ENCODE data around the gene HOXA7. TPM values are rescaled to one million over a fixed set of nuclear protein-coding genes. Genes with fewer than 3 reads are reported as not detected.

HOXA7 gene
- total RNA-seq, 6 experiments from 2014 or later: 6.2 to 8.2 (median 6.8) TPM

DNA sequence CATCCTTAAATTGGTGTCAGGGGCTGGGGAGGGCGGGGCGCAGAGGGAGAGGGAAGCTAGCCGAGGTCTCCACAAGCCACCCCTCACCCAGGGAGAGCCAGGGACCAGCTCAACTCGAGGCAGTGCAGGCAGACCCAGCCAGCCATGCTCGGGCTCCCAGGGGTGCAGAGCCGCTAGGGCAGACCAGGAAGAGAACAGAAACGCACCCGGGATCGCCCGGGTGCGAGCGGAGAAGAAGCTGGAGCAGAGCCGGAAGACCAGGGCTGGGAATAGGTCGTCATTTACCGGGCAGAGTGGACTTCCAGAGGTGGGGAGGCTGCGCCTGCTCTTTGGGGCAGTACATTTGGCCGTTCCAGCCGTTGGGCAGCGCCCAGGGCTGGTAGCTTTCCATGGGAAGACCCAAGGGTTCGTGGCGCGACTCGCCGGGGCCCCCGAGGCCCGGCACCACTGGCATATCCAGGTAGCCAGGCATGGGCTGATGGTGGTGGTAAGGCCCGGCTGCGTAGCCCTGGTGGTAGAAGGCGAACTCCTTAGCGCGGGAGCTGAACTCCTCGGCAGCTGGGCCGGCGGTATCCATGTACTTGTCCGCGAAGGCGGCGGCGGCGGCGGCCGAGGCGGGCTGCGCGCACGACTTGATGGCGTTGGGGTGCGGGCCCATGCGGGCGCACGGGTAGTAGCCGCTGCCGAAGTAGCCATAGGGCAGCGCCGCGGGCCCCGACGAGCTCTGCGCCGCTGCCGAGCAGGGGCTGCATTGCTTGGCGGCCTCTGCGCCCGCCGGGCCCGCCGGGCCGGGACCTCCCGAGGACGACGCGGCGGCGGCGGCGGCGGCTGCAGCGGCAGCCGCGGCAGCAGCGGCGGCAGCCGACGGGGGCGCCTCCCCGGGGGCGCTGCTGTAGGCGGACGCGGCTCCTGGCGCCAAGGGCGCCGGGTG, 42.7 kb upstream of the HOXA7 start:
- Mint-ChIP-seq H3K4me1 (ENCODE audit: low read depth) (peaks cover 40% of the 10 kb centered on the region), H3K9me3 (no peaks in the 10 kb centered on the region), H3K4me3 (peak overlapping the region; percentile 93), H3K36me3 (ENCODE audit: low read depth) (peaks cover 33% of the 10 kb centered on the region), H3K27ac (peak overlapping the region; percentile 84), H3K27me3 (ENCODE audit: insufficient read depth) (peaks cover 1% of the 10 kb centered on the region)
- no peak for DNase-seq
- TF ChIP-seq, protein P1, sequence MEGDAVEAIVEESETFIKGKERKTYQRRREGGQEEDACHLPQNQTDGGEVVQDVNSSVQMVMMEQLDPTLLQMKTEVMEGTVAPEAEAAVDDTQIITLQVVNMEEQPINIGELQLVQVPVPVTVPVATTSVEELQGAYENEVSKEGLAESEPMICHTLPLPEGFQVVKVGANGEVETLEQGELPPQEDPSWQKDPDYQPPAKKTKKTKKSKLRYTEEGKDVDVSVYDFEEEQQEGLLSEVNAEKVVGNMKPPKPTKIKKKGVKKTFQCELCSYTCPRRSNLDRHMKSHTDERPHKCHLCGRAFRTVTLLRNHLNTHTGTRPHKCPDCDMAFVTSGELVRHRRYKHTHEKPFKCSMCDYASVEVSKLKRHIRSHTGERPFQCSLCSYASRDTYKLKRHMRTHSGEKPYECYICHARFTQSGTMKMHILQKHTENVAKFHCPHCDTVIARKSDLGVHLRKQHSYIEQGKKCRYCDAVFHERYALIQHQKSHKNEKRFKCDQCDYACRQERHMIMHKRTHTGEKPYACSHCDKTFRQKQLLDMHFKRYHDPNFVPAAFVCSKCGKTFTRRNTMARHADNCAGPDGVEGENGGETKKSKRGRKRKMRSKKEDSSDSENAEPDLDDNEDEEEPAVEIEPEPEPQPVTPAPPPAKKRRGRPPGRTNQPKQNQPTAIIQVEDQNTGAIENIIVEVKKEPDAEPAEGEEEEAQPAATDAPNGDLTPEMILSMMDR (IDR thresholded peaks at IDR 0.05): no peak

DNA sequence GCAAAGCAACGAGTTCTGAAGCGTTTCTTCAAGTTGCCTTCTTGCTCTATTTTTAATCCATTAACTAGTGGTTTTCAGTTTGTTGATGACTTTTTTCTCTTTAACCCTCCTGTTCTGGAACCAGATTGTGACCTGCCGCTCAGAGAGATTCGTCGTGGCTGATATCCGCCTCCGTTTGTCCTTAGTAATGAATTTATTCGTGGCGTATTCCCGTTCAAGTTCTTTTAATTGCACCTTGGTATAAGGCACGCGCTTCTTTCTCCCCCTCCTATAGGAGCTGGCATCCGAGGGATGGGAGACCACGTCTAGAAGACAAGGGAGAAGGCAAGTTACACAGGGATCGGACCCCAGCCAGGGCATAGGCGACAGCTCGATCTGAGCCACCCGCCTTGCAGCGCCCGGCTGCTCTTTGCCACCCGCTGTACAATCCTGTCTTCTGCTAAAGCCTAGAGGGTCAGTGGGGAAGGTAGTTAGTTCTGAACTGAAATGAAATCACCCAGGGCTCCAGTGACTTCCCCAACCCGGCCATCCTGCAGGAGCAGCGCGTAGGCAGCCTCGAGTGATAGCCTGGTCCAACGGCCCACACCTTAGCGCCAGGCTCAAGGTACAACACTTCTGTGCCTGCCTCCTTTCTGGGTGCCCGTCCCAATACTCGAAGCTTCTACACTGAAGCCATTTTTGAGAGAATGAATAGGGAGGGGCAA, 41.8 kb upstream of the HOXA7 start:
- H3K9me3 Mint-ChIP-seq: no peaks in the 10 kb centered on the region
- peaks cover 41% of the 10 kb centered on the region for H3K36me3 Mint-ChIP-seq (ENCODE audit: low read depth)
- no peak for DNase-seq
- TF ChIP-seq, protein P1 (IDR thresholded peaks at IDR 0.05): no peak
- H3K27ac Mint-ChIP-seq: peak overlapping the region; percentile 84
- peaks cover 1% of the 10 kb centered on the region; the same call in 1 of the 2 replicates for H3K27me3 Mint-ChIP-seq (ENCODE audit: insufficient read depth)
- H3K4me1 Mint-ChIP-seq (ENCODE audit: low read depth): peaks cover 49% of the 10 kb centered on the region
- peak overlapping the region; percentile 93 for H3K4me3 Mint-ChIP-seq

- no peaks in the 10 kb centered on the region for H3K9me3 Mint-ChIP-seq
These were observed 40.9 kb upstream of the HOXA7 start for GRCh38 chr7:27197137-27198042.

DNA sequence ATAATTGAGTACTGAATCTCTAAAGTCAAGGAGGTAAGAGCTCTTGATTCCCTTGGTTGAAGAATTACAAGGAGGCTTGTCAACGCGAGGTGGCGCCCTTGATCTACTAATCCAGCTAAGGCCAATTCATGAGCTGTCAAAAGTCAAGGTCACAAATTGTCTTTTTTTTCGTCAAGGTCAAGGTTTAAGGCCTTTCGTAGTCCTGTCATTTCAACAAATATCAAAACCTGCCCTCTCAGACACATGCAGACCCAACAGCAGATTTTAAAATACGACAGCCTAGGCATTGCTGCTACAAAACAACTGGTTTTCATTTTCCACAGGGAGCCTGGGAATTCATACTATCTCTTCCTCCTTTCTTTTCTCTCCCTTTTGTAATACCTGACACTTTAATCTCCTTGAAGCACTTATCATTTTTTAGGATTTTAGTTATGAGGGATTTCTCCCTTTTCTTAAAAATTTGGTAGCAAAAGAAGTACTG, 39.9 kb upstream of the HOXA7 start:
- TF ChIP-seq, protein P1 (IDR thresholded peaks at IDR 0.05): peak; percentile 92
- H3K36me3 Mint-ChIP-seq (ENCODE audit: low read depth): peaks cover 51% of the 10 kb centered on the region
- peaks cover 3% of the 10 kb centered on the region for H3K27me3 Mint-ChIP-seq (ENCODE audit: insufficient read depth)
- peaks cover 51% of the 10 kb centered on the region for H3K4me1 Mint-ChIP-seq (ENCODE audit: low read depth)
- DNase-seq: peak; percentile 76
- peak overlapping the region; percentile 93 for H3K4me3 Mint-ChIP-seq
- no peaks in the 10 kb centered on the region for H3K9me3 Mint-ChIP-seq
- H3K27ac Mint-ChIP-seq: peak overlapping the region; percentile 66

More at GRCh38 chr7:27197137-27198042, 40.9 kb upstream of the HOXA7 start:
- Mint-ChIP-seq H3K27ac (peak overlapping the region; percentile 84), H3K27me3 (ENCODE audit: insufficient read depth) (peaks cover 1% of the 10 kb centered on the region; the same call in 1 of the 2 replicates), H3K4me3 (peak overlapping the region; percentile 93), H3K4me1 (ENCODE audit: low read depth) (peaks cover 51% of the 10 kb centered on the region), H3K36me3 (ENCODE audit: low read depth) (peaks cover 41% of the 10 kb centered on the region)
- no peak for DNase-seq
- TF ChIP-seq, protein P1 (IDR thresholded peaks at IDR 0.05): no peak

Measured in HFFc6 (cell line).